ENCODE data around the gene NSUN3.

Gene NSUN3

GRCh38 chr3:94115482-94115881 lies 52.6 kb downstream of the NSUN3 start:
- no peak overlapping the region for H3K4me3 ChIP-seq

GRCh38 chr3:94117729-94118128 lies 54.9 kb downstream of the NSUN3 start:
- Histone ChIP-seq H3K4me3 (no peak overlapping the region), H3K27ac (no peak overlapping the region)

More at GRCh38 chr3:94115482-94115881, 52.6 kb downstream of the NSUN3 start:
- H3K27ac ChIP-seq, result no peak overlapping the region

GRCh38 chr3:94118390-94118789 lies 55.5 kb downstream of the NSUN3 start:
- Histone ChIP-seq H3K4me3 (no peak overlapping the region), H3K27ac (no peak overlapping the region)

- Histone ChIP-seq H3K27ac (no peak overlapping the region), H3K4me3 (no peak overlapping the region)
Observed at GRCh38 chr3:94121161-94121560, 58.3 kb downstream of the NSUN3 start.

GRCh38 chr3:94127115-94127514 lies 64.3 kb downstream of the NSUN3 start:
- no peak overlapping the region for H3K27ac ChIP-seq
- no peak overlapping the region for H3K4me3 ChIP-seq

GRCh38 chr3:94130690-94131089 lies 67.8 kb downstream of the NSUN3 start:
- Histone ChIP-seq H3K4me3 (no peak overlapping the region), H3K27ac (no peak overlapping the region)

GRCh38 chr3:94132777-94133176 lies 69.9 kb downstream of the NSUN3 start:
- Histone ChIP-seq H3K4me3 (no peak overlapping the region), H3K27ac (no peak overlapping the region)

GRCh38 chr3:94136133-94136532 lies 73.3 kb downstream of the NSUN3 start:
- Histone ChIP-seq H3K4me3 (no peak overlapping the region), H3K27ac (no peak overlapping the region)

- no peak overlapping the region for H3K27ac ChIP-seq
- no peak overlapping the region for H3K4me3 ChIP-seq
Observed at GRCh38 chr3:94137377-94137776, 74.5 kb downstream of the NSUN3 start.

- Histone ChIP-seq H3K27ac (no peak overlapping the region), H3K4me3 (no peak overlapping the region)
Observed at GRCh38 chr3:94146455-94146854, 83.6 kb downstream of the NSUN3 start.

- no peak overlapping the region for H3K4me3 ChIP-seq
- no peak overlapping the region for H3K27ac ChIP-seq
Observed at GRCh38 chr3:94147012-94147411, 84.2 kb downstream of the NSUN3 start.

- no peak overlapping the region for H3K4me3 ChIP-seq
Observed at GRCh38 chr3:94150113-94150512, 87.3 kb downstream of the NSUN3 start.

GRCh38 chr3:94156626-94157025 lies 93.8 kb downstream of the NSUN3 start:
- no peak overlapping the region for H3K4me3 ChIP-seq
- no peak overlapping the region for H3K27ac ChIP-seq

More at GRCh38 chr3:94150113-94150512, 87.3 kb downstream of the NSUN3 start:
- H3K27ac ChIP-seq, result no peak overlapping the region

- no peak overlapping the region for H3K4me3 ChIP-seq
- no peak overlapping the region for H3K27ac ChIP-seq
Observed at GRCh38 chr3:94158512-94158911, 95.7 kb downstream of the NSUN3 start.

- H3K4me3 ChIP-seq, result no peak overlapping the region
- no peak overlapping the region for H3K27ac ChIP-seq
Observed at GRCh38 chr3:94159062-94159828, 96.4 kb downstream of the NSUN3 start.

GRCh38 chr3:94162700-94163099 lies 99.8 kb downstream of the NSUN3 start:
- no peak overlapping the region for H3K27ac ChIP-seq
- no peak overlapping the region for H3K4me3 ChIP-seq

GRCh38 chr3:94167346-94167745 lies 104.5 kb downstream of the NSUN3 start:
- no peak overlapping the region for H3K4me3 ChIP-seq
- H3K27ac ChIP-seq, result no peak overlapping the region

GRCh38 chr3:94167796-94168195 lies 104.9 kb downstream of the NSUN3 start:
- H3K27ac ChIP-seq, result no peak overlapping the region
- H3K4me3 ChIP-seq, result no peak overlapping the region

- Histone ChIP-seq H3K27ac (no peak overlapping the region), H3K4me3 (no peak overlapping the region)
Observed at GRCh38 chr3:94171954-94172353, 109.1 kb downstream of the NSUN3 start.

GRCh38 chr3:94172695-94173310 lies 109.9 kb downstream of the NSUN3 start:
- H3K27ac ChIP-seq, result no peak overlapping the region
- H3K4me3 ChIP-seq, result no peak overlapping the region

GRCh38 chr3:94173673-94174434 lies 111.0 kb downstream of the NSUN3 start:
- no peak overlapping the region for H3K27ac ChIP-seq

More at GRCh38 chr3:94173673-94174434, 111.0 kb downstream of the NSUN3 start:
- no peak overlapping the region for H3K4me3 ChIP-seq
